ENCODE results near the gene MIEF1.

The MIEF1 gene

DNA sequence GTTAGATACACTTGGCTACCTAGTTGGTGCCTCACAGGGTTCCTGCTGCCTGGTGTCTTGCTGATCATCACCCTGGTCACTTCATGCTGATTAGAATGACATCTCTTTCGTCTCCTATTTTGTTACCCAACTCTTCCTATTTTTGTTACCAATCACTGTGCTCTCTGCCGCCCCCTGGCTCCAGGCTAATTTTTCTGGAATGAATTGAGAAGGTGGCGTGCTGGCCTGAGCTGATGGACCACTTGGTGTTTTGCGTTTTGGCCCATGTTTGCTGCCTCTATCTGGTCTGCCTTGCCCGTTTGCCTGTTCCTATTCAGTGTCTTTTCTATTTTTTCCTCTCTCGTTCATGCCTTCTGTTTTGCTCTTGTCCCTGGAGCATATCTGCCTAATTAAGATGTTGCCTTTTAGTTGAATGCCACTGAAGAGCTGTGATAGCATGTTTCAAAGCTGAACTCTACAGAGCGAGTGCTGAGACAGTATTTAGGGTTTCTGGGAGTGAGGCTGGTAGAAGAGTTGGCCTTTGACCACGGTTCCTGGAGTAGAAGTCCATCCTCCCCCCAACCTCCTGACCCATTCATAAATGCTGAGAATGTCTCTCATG is 12.4 kb downstream of the MIEF1 start:
- peak; percentile 38; the same call in 1 of the 3 replicates for ATAC-seq
- TF ChIP-seq ZFP3 (CRISPR knock-in tag; IDR thresholded peaks at IDR 0.05) (no peak), BACH2 (CRISPR knock-in tag; IDR thresholded peaks at IDR 0.05; ENCODE audit: borderline replicate concordance) (no peak), ZNF565 (CRISPR knock-in tag; conservative IDR thresholded peaks at IDR 0.05; ENCODE audit: low read depth) (no peak), ARNTL (CRISPR knock-in tag; IDR thresholded peaks at IDR 0.05; ENCODE audit: borderline replicate concordance, low read depth) (no peak), PPARA (CRISPR knock-in tag; IDR thresholded peaks at IDR 0.05; ENCODE audit: borderline replicate concordance) (no peak), RARB (CRISPR knock-in tag; IDR thresholded peaks at IDR 0.05) (no peak), ZFP30 (CRISPR knock-in tag; IDR thresholded peaks at IDR 0.05) (no peak), TCF4 (CRISPR knock-in tag; IDR thresholded peaks at IDR 0.05; ENCODE audit: borderline replicate concordance) (no peak), ZNF70 (CRISPR knock-in tag; IDR thresholded peaks at IDR 0.05) (no peak), OSR1 (CRISPR knock-in tag; IDR thresholded peaks at IDR 0.05) (no peak), ZC3H10 (CRISPR knock-in tag; IDR thresholded peaks at IDR 0.05) (no peak), GLIS3 (CRISPR knock-in tag; IDR thresholded peaks at IDR 0.05) (no peak), CSDC2 (CRISPR knock-in tag; IDR thresholded peaks at IDR 0.05) (no peak), ESRRG (CRISPR knock-in tag; IDR thresholded peaks at IDR 0.05) (no peak), ZNF8 (CRISPR knock-in tag; IDR thresholded peaks at IDR 0.05) (no peak)
- TF ChIP-seq, protein P1, sequence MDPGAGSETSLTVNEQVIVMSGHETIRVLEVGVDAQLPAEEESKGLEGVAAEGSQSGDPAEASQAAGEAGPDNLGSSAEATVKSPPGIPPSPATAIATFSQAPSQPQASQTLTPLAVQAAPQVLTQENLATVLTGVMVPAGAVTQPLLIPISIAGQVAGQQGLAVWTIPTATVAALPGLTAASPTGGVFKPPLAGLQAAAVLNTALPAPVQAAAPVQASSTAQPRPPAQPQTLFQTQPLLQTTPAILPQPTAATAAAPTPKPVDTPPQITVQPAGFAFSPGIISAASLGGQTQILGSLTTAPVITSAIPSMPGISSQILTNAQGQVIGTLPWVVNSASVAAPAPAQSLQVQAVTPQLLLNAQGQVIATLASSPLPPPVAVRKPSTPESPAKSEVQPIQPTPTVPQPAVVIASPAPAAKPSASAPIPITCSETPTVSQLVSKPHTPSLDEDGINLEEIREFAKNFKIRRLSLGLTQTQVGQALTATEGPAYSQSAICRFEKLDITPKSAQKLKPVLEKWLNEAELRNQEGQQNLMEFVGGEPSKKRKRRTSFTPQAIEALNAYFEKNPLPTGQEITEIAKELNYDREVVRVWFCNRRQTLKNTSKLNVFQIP (CRISPR knock-in tag; IDR thresholded peaks at IDR 0.05; ENCODE audit: borderline replicate concordance, low read depth) = no peak
- TF ChIP-seq, protein P2, sequence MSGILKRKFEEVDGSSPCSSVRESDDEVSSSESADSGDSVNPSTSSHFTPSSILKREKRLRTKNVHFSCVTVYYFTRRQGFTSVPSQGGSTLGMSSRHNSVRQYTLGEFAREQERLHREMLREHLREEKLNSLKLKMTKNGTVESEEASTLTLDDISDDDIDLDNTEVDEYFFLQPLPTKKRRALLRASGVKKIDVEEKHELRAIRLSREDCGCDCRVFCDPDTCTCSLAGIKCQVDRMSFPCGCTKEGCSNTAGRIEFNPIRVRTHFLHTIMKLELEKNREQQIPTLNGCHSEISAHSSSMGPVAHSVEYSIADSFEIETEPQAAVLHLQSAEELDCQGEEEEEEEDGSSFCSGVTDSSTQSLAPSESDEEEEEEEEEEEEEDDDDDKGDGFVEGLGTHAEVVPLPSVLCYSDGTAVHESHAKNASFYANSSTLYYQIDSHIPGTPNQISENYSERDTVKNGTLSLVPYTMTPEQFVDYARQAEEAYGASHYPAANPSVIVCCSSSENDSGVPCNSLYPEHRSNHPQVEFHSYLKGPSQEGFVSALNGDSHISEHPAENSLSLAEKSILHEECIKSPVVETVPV (CRISPR knock-in tag; IDR thresholded peaks at IDR 0.05) = no peak
- TF ChIP-seq, protein P3, sequence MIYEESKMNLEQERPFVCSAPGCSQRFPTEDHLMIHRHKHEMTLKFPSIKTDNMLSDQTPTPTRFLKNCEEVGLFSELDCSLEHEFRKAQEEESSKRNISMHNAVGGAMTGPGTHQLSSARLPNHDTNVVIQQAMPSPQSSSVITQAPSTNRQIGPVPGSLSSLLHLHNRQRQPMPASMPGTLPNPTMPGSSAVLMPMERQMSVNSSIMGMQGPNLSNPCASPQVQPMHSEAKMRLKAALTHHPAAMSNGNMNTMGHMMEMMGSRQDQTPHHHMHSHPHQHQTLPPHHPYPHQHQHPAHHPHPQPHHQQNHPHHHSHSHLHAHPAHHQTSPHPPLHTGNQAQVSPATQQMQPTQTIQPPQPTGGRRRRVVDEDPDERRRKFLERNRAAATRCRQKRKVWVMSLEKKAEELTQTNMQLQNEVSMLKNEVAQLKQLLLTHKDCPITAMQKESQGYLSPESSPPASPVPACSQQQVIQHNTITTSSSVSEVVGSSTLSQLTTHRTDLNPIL (CRISPR knock-in tag; IDR thresholded peaks at IDR 0.05; ENCODE audit: low read depth) = no peak
- TF ChIP-seq, protein P4, sequence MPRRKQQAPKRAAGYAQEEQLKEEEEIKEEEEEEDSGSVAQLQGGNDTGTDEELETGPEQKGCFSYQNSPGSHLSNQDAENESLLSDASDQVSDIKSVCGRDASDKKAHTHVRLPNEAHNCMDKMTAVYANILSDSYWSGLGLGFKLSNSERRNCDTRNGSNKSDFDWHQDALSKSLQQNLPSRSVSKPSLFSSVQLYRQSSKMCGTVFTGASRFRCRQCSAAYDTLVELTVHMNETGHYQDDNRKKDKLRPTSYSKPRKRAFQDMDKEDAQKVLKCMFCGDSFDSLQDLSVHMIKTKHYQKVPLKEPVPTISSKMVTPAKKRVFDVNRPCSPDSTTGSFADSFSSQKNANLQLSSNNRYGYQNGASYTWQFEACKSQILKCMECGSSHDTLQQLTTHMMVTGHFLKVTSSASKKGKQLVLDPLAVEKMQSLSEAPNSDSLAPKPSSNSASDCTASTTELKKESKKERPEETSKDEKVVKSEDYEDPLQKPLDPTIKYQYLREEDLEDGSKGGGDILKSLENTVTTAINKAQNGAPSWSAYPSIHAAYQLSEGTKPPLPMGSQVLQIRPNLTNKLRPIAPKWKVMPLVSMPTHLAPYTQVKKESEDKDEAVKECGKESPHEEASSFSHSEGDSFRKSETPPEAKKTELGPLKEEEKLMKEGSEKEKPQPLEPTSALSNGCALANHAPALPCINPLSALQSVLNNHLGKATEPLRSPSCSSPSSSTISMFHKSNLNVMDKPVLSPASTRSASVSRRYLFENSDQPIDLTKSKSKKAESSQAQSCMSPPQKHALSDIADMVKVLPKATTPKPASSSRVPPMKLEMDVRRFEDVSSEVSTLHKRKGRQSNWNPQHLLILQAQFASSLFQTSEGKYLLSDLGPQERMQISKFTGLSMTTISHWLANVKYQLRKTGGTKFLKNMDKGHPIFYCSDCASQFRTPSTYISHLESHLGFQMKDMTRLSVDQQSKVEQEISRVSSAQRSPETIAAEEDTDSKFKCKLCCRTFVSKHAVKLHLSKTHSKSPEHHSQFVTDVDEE (CRISPR knock-in tag; IDR thresholded peaks at IDR 0.05) = no peak
- TF ChIP-seq, protein P5, sequence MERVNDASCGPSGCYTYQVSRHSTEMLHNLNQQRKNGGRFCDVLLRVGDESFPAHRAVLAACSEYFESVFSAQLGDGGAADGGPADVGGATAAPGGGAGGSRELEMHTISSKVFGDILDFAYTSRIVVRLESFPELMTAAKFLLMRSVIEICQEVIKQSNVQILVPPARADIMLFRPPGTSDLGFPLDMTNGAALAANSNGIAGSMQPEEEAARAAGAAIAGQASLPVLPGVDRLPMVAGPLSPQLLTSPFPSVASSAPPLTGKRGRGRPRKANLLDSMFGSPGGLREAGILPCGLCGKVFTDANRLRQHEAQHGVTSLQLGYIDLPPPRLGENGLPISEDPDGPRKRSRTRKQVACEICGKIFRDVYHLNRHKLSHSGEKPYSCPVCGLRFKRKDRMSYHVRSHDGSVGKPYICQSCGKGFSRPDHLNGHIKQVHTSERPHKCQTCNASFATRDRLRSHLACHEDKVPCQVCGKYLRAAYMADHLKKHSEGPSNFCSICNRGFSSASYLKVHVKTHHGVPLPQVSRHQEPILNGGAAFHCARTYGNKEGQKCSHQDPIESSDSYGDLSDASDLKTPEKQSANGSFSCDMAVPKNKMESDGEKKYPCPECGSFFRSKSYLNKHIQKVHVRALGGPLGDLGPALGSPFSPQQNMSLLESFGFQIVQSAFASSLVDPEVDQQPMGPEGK (CRISPR knock-in tag; IDR thresholded peaks at IDR 0.05; ENCODE audit: borderline replicate concordance) = no peak

DNA sequence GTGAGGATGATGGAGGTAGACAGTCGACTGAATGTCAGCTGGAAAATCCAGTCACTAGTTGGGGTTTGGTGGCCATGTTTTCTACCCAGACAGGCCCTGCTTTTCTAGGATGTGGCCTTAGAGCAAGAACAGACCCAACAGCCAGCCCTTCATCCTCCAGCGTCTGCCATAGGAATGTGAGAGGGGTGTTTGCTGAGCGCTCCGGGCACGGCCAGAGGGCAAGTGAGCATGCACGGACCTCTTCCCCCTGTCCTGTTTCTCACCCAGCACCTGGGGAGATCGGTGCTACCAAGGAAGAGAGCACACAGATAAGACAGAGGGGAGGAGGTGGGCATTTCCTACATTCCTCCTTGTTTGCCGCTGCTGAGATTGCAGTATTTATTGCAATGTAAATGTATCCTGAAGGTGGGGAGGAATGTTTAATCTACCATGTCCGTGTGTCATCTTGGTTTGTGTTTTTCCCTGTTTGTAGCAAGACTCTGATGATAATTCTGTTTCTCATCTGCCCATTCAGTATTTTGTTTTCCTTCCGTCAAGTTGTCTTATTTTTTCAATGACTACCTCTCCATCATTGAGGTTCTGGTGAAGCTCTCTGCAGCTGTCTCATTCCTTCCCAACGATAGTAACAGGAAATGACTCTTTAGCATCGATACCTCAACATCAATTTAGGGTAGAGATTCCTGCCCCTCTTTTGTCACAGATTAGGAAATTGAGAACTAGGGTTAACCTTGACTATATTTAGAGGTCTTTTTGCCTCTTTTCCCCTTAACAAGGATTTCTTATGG is 13.4 kb downstream of the MIEF1 start:
- ATAC-seq = no peak
- TF ChIP-seq TCF4 (CRISPR knock-in tag; IDR thresholded peaks at IDR 0.05; ENCODE audit: borderline replicate concordance) (no peak), OSR1 (CRISPR knock-in tag; IDR thresholded peaks at IDR 0.05) (no peak), ISL1 (CRISPR knock-in tag; IDR thresholded peaks at IDR 0.05) (no peak), PPARA (CRISPR knock-in tag; IDR thresholded peaks at IDR 0.05; ENCODE audit: borderline replicate concordance) (no peak), ZNF565 (CRISPR knock-in tag; conservative IDR thresholded peaks at IDR 0.05; ENCODE audit: low read depth) (no peak), ZFP30 (CRISPR knock-in tag; IDR thresholded peaks at IDR 0.05) (no peak), TOX (CRISPR knock-in tag; IDR thresholded peaks at IDR 0.05; ENCODE audit: borderline replicate concordance) (no peak), ESRRG (CRISPR knock-in tag; IDR thresholded peaks at IDR 0.05) (no peak), CSDC2 (CRISPR knock-in tag; IDR thresholded peaks at IDR 0.05) (no peak), ZNF8 (CRISPR knock-in tag; IDR thresholded peaks at IDR 0.05) (no peak), ZFP3 (CRISPR knock-in tag; IDR thresholded peaks at IDR 0.05) (no peak)
- TF ChIP-seq, protein P4 (CRISPR knock-in tag; IDR thresholded peaks at IDR 0.05) = no peak
- TF ChIP-seq, protein P2 (CRISPR knock-in tag; IDR thresholded peaks at IDR 0.05) = no peak
- TF ChIP-seq, protein P3 (CRISPR knock-in tag; IDR thresholded peaks at IDR 0.05; ENCODE audit: low read depth) = no peak

Data from SK-N-SH treated with all-trans-retinoic acid at 6 μM for 48 hours (cell line).